H1 (cell line): Measurements from ENCODE around the gene BBX. TPM values are rescaled to one million over a fixed set of nuclear protein-coding genes. Genes with fewer than 3 reads are reported as not detected.

Source experiments
- CTCF ChIA-PET: fragments of 300-600 bp; sonication (Branson Sonifier 250); formaldehyde crosslinking; loops from one replicate; lab custom pipeline; 2021; ENCODE audit not compliant: partially characterized antibody; lab: Charles Lee
- POLR2A ChIA-PET: fragments of 300-600 bp; sonication (Branson Sonifier 250); formaldehyde crosslinking; loops from one replicate; lab custom pipeline; 2021; ENCODE audit warnings: inconsistent platforms; ENCODE audit not compliant: partially characterized antibody; lab: Charles Lee
- DNase-seq, 2 experiments: peaks; one replicate each; pipeline versions ENCODE4 v3.0.0 to v3.0.0-alpha.2; 2010 to 2022; ENCODE audit warnings: low spot score in 2 of 2, low read depth in 1 of 2, mixed read lengths in 1 of 2
- FAIRE-seq: peaks from 2 replicates; lab custom pipeline; 2011; peaks lifted over from hg19 to GRCh38; lab: Jason Lieb, UNC
- H2AFZ ChIP-seq: 2 replicates; pipeline ENCODE4 v1.8.1; 2012; ENCODE audit warnings: low read length, inconsistent platforms
- H2AK5ac ChIP-seq: 2 replicates; pipeline ENCODE4 v1.6.1; 2013; ENCODE audit warnings: low read depth, low read length
- H2BK120ac ChIP-seq: replicated peaks from 2 replicates; pipeline ENCODE3; 2013; ENCODE audit warnings: low read depth, low read length, inconsistent platforms
- H2BK12ac ChIP-seq: 2 replicates; pipeline ENCODE4 v1.6.1; 2013; ENCODE audit warnings: low read depth, low read length
- H2BK15ac ChIP-seq: 2 replicates; pipeline ENCODE4 v1.6.1; 2013; ENCODE audit warnings: low read length
- H2BK20ac ChIP-seq: 2 replicates; pipeline ENCODE4 v1.6.1; 2013; ENCODE audit warnings: low read length
- H2BK5ac ChIP-seq: 2 replicates; pipeline ENCODE4 v1.6.1; 2013; ENCODE audit warnings: low read depth, low read length
- H3K14ac ChIP-seq: 2 replicates; pipeline ENCODE4 v1.6.1; 2013; ENCODE audit warnings: inconsistent platforms; ENCODE audit not compliant: insufficient read length
- H3K18ac ChIP-seq: 2 replicates; pipeline ENCODE4 v1.6.1; 2013; ENCODE audit warnings: low read length; ENCODE audit errors: extremely low read depth
- H3K23ac ChIP-seq: 2 replicates; pipeline ENCODE4 v1.6.1; 2013; ENCODE audit warnings: inconsistent platforms; ENCODE audit not compliant: insufficient read length
- H3K23me2 ChIP-seq: 2 replicates; pipeline ENCODE4 v1.6.1; 2013; ENCODE audit warnings: low read depth, low read length
- H3K27ac ChIP-seq: 2 replicates; pipeline ENCODE4 v1.6.1; 2011; ENCODE audit warnings: low read depth, low read length, inconsistent platforms
- H3K27me3 ChIP-seq, 4 experiments: replicated peaks in 1 of 4; 1 replicate in 1 of 4; 2 replicates in 3 of 4; pipeline versions ENCODE4 v1.6.1 to v1.8.1; 2011 to 2013; ENCODE audit warnings: low read length in 3 of 4, mild to moderate bottlenecking in 3 of 4, inconsistent platforms in 2 of 4, mixed read lengths in 2 of 4, moderate library complexity in 1 of 4; ENCODE audit not compliant: control insufficient read depth in 3 of 4, insufficient read depth in 3 of 4; ENCODE audit errors: extremely low read depth in 1 of 4
- H3K36me3 ChIP-seq, 4 experiments: 2 replicates each; pipeline versions ENCODE4 v1.6.1 to v1.8.1; 2011 to 2013; ENCODE audit warnings: mild to moderate bottlenecking in 4 of 4, low read length in 3 of 4, moderate library complexity in 2 of 4, control low read depth in 1 of 4, inconsistent platforms in 1 of 4; ENCODE audit not compliant: insufficient read depth in 4 of 4, control insufficient read depth in 2 of 4
- H3K4ac ChIP-seq: replicated peaks from 2 replicates; pipeline ENCODE3; 2013; ENCODE audit warnings: low read length, low read depth, mixed read lengths, inconsistent platforms; ENCODE audit not compliant: insufficient read length
- H3K4me1 ChIP-seq, 4 experiments: replicated peaks in 1 of 4; 1 replicate in 1 of 4; 2 replicates in 3 of 4; pipeline versions ENCODE4 v1.6.1 to v1.8.1; 2011 to 2013; ENCODE audit warnings: low read length in 3 of 4, inconsistent platforms in 2 of 4, mixed read lengths in 1 of 4; ENCODE audit not compliant: insufficient read depth in 4 of 4, control insufficient read depth in 3 of 4
- H3K4me2 ChIP-seq, 2 experiments: 2 replicates each; pipeline versions ENCODE4 v1.6.1 to v1.8.1; 2011 to 2013; ENCODE audit warnings: low read depth in 2 of 2, low read length in 2 of 2, control low read depth in 1 of 2, inconsistent platforms in 1 of 2, mild to moderate bottlenecking in 1 of 2; ENCODE audit not compliant: insufficient read depth in 1 of 2
- H3K4me3 ChIP-seq, 4 experiments: fragments of 200-600, 300-600 bp in 1 of 4; sonication (generic), shearing (Covaris generic), sonication (Bioruptor Twin) in 1 of 4; 2 replicates each; pipeline versions ENCODE4 v1.5.1 to v1.8.1; 2011 to 2016; ENCODE audit warnings: low read length in 4 of 4, low read depth in 3 of 4, control low read depth in 2 of 4, inconsistent platforms in 2 of 4, mild to moderate bottlenecking in 2 of 4, mixed read lengths in 1 of 4, moderate library complexity in 1 of 4; ENCODE audit not compliant: insufficient read depth in 2 of 4; ENCODE audit errors: extremely low read depth in 1 of 4
- H3K56ac ChIP-seq: replicated peaks from 2 replicates; pipeline ENCODE3; 2013; ENCODE audit warnings: low read depth, mild to moderate bottlenecking, mixed read lengths, low read length, inconsistent platforms; ENCODE audit not compliant: insufficient read length
- H3K79me1 ChIP-seq: 2 replicates; pipeline ENCODE4 v1.6.1; 2013; ENCODE audit warnings: low read depth, low read length, control low read depth
- H3K79me2 ChIP-seq, 2 experiments: 2 replicates each; pipeline versions ENCODE4 v1.6.1 to v1.8.1; 2012 to 2013; ENCODE audit warnings: low read length in 2 of 2, mild to moderate bottlenecking in 2 of 2, inconsistent platforms in 1 of 2; ENCODE audit not compliant: insufficient read depth in 2 of 2, control insufficient read depth in 1 of 2
- H3K9ac ChIP-seq, 4 experiments: replicated peaks in 1 of 4; 1 replicate in 1 of 4; 2 replicates in 3 of 4; pipeline versions ENCODE4 v1.6.1 to v1.8.1; 2011 to 2013; ENCODE audit warnings: low read depth in 3 of 4, low read length in 3 of 4, control low read depth in 2 of 4, mild to moderate bottlenecking in 2 of 4, moderate library complexity in 2 of 4, inconsistent platforms in 1 of 4; ENCODE audit errors: extremely low read depth in 1 of 4
- H3K9me3 ChIP-seq, 2 experiments: 2 replicates each; pipeline versions ENCODE4 v1.6.1 to v1.8.1; 2012 to 2013; ENCODE audit warnings: mild to moderate bottlenecking in 2 of 2, moderate library complexity in 2 of 2, control low read depth in 1 of 2, inconsistent platforms in 1 of 2, low read depth in 1 of 2, low read length in 1 of 2, mixed read lengths in 1 of 2; ENCODE audit not compliant: insufficient read depth in 2 of 2
- H4K20me1 ChIP-seq, 2 experiments: replicated peaks in 1 of 2; 2 replicates each; pipeline versions ENCODE3 to v1.8.1; 2011 to 2013; ENCODE audit warnings: inconsistent platforms in 2 of 2, low read length in 2 of 2, mild to moderate bottlenecking in 1 of 2; ENCODE audit not compliant: insufficient read depth in 2 of 2, control insufficient read depth in 1 of 2
- H4K5ac ChIP-seq: 2 replicates; pipeline ENCODE4 v1.6.1; 2013; ENCODE audit warnings: low read length, low read depth, mixed read lengths, inconsistent platforms; ENCODE audit not compliant: insufficient read length
- H4K8ac ChIP-seq: 2 replicates; pipeline ENCODE4 v1.8.0; 2013; ENCODE audit warnings: mild to moderate bottlenecking, moderate library complexity, low read length, inconsistent platforms; ENCODE audit not compliant: insufficient read depth; ENCODE audit errors: extremely low read depth
- H4K91ac ChIP-seq: replicated peaks from 2 replicates; pipeline ENCODE3; 2013; ENCODE audit warnings: low read length, mixed read lengths, inconsistent platforms; ENCODE audit not compliant: insufficient read length
- BACH1 ChIP-seq: IDR thresholded peaks from 2 replicates; pipeline ENCODE4 v1.6.1; 2012; ENCODE audit warnings: low read length, improper control_type of control experiment
- CBX5 ChIP-seq: fragments of 300-800, 300-1000 bp; sonication (generic); IDR thresholded peaks from 2 replicates; pipeline ENCODE4 v1.7.1; 2016; ENCODE audit warnings: antibody characterized with exemption, low read length, low read depth
- CEBPB ChIP-seq: IDR thresholded peaks from 2 replicates; pipeline ENCODE4 v1.6.1; 2012; ENCODE audit warnings: low read depth, low read length
- JUND ChIP-seq: IDR thresholded peaks from 2 replicates; pipeline ENCODE4 v1.6.1; 2011; ENCODE audit warnings: mild to moderate bottlenecking, improper control_type of control experiment, low read length
- KDM4A ChIP-seq: IDR thresholded peaks from one replicate; pipeline ENCODE4 v1.7.1; 2012; ENCODE audit warnings: low read depth, mild to moderate bottlenecking, moderate library complexity, low read length, inconsistent platforms; ENCODE audit not compliant: severe bottlenecking
- MAX ChIP-seq: IDR thresholded peaks from 2 replicates; pipeline ENCODE4 v1.6.1; 2012; ENCODE audit warnings: inconsistent platforms
- RFX5 ChIP-seq: IDR thresholded peaks from 2 replicates; pipeline ENCODE4 v1.6.1; 2011; ENCODE audit warnings: low read depth, low read length, improper control_type of control experiment, borderline replicate concordance
- RNF2 ChIP-seq: fragments of 200-900, 300-1000 bp; sonication (generic); IDR thresholded peaks from 2 replicates; pipeline ENCODE4 v1.7.1; 2016; ENCODE audit warnings: borderline replicate concordance, low read depth, mild to moderate bottlenecking, antibody characterized with exemption, low read length; ENCODE audit not compliant: poor library complexity, severe bottlenecking; ENCODE audit errors: missing control alignments
- SUZ12 ChIP-seq: fragments of 200-600 bp; sonication (generic); IDR thresholded peaks from 2 replicates; pipeline ENCODE4 v1.6.1; 2012; ENCODE audit warnings: mild to moderate bottlenecking, inconsistent platforms, low read length, moderate library complexity, mixed read lengths
- TCF12 ChIP-seq: IDR thresholded peaks from 2 replicates; pipeline ENCODE4 v1.6.1; 2011; ENCODE audit warnings: low read depth, mild to moderate bottlenecking, low read length
- WGBS, 2 experiments: shearing (Covaris generic) in 1 of 2; methylation state at CpG; one replicate each; pipeline versions ENCODE4 v1.1.6 to v1.1.7; 2013 to 2015; ENCODE audit warnings: low lambda C conversion rate in 2 of 2, mixed read lengths in 2 of 2, inconsistent platforms in 1 of 2, low coverage in 1 of 2, missing lambda C conversion rate in 1 of 2; ENCODE audit not compliant: insufficient replicate concordance in 2 of 2, insufficient coverage in 1 of 2, insufficient read length in 1 of 2; ENCODE audit errors: extremely low coverage in 1 of 2, missing lambda C conversion rate in 1 of 2; 5-methylcytosine and 5-hydroxymethylcytosine counted together
- polyA plus RNA-seq, 7 experiments: library from polyadenylated mRNA; depleted of rRNA in 3 of 7; stranded (reverse) in 5 of 7; unstranded in 2 of 7; fragments of >200 nt in 5 of 7; fragments of 200-250 nt in 2 of 7; gene quantifications; 1 replicate in 5 of 7; 2 replicates in 1 of 7; 4 replicates in 1 of 7; pipeline versions ENCODE4 v1.2.1 to v1.2.3, GENCODE V29; 2011 to 2013; ENCODE audit warnings: missing spikeins in 2 of 7, mixed read lengths in 2 of 7
- total RNA-seq: library from RNA; stranded (reverse); fragmentation: NEBNext Ultra II Directional; extraction: Animal tissue kit (Norgen Biotek cat#: 25700); gene quantifications from 2 replicates; pipeline ENCODE4 v1.2.1, GENCODE V29; 2021
- TF ChIP-seq, protein P1 (sequence below): IDR thresholded peaks from 2 replicates; pipeline ENCODE4 v1.6.1; 2011; ENCODE audit warnings: low read depth, mild to moderate bottlenecking, low read length; ENCODE audit not compliant: insufficient read depth
- TF ChIP-seq, protein P2 (sequence below): IDR thresholded peaks from 2 replicates; pipeline ENCODE4 v1.6.1; 2011; ENCODE audit warnings: low read length, improper control_type of control experiment

Gene BBX
- total and polyA plus RNA-seq, 2 of the 8 experiments (the other 6 are each of a cell fraction or from before 2014, with no cell fraction given), result 11.0 to 42.5 TPM

- H2BK5ac ChIP-seq, result no peak overlapping the region
- H2BK12ac ChIP-seq, result no peak overlapping the region
- FAIRE-seq, result no peak
- H3K23me2 ChIP-seq, result no peaks in the 10 kb centered on the region
- H3K4me1 ChIP-seq, result peaks cover 0 to 2% (median 1%) of the 10 kb centered on the region in 4 experiments; a peak in 1 of 7 replicates
- no peak overlapping the region for H3K23ac ChIP-seq
- no peak overlapping the region for H2AFZ ChIP-seq
- no peak overlapping the region for H2AK5ac ChIP-seq
- no peak for DNase-seq
- WGBS, 2 experiments, result 95% methylated on average over 4 of the region's 4 CpGs; no CpG with 5 or more reads in 1 of the 2 experiments
- no peak overlapping the region for H3K14ac ChIP-seq
- no peak overlapping the region for H3K9ac ChIP-seq
- H3K4me3 ChIP-seq, result no peak overlapping the region
- H3K27ac ChIP-seq, result no peak overlapping the region
- peaks cover 0 to 2% of the 10 kb centered on the region in 2 experiments for H4K20me1 ChIP-seq
- H2BK20ac ChIP-seq, result no peak overlapping the region
- ChIA-PET POLR2A (no interaction called here), CTCF (interaction anchor here (1.2 to 6.7 kb wide), 3 partner anchors 14 to 49 kb away, joined by 3 to 37 read pairs (median 14); no protein-coding TSS in a partner anchor)
- no peak overlapping the region for H2BK120ac ChIP-seq
- no peak overlapping the region for H4K8ac ChIP-seq
- H4K91ac ChIP-seq, result no peak overlapping the region
- no peak overlapping the region for H3K18ac ChIP-seq
- no peak overlapping the region for H3K4ac ChIP-seq
- H3K4me2 ChIP-seq, result no peak overlapping the region
- H4K5ac ChIP-seq, result no peak overlapping the region
- no peaks in the 10 kb centered on the region for H3K27me3 ChIP-seq
- no peaks in the 10 kb centered on the region for H3K79me1 ChIP-seq
- H2BK15ac ChIP-seq, result no peak overlapping the region
- H3K56ac ChIP-seq, result no peak overlapping the region
- H3K9me3 ChIP-seq, result no peaks in the 10 kb centered on the region
- no peaks in the 10 kb centered on the region for H3K79me2 ChIP-seq
- H3K36me3 ChIP-seq, result peaks cover 2 to 10% (median 5%) of the 10 kb centered on the region in 4 experiments; a peak in 4 of 8 replicates
- TF ChIP-seq, protein P1, sequence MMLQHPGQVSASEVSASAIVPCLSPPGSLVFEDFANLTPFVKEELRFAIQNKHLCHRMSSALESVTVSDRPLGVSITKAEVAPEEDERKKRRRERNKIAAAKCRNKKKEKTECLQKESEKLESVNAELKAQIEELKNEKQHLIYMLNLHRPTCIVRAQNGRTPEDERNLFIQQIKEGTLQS, result no peak
- TF ChIP-seq RNF2 (no peak), KDM4A (no peak), SUZ12 (no peak), TCF12 (no peak), JUND (no peak), CBX5 (no peak), MAX (no peak), RFX5 (no peak), CEBPB (no peak), BACH1 (no peak)
- TF ChIP-seq, protein P2, sequence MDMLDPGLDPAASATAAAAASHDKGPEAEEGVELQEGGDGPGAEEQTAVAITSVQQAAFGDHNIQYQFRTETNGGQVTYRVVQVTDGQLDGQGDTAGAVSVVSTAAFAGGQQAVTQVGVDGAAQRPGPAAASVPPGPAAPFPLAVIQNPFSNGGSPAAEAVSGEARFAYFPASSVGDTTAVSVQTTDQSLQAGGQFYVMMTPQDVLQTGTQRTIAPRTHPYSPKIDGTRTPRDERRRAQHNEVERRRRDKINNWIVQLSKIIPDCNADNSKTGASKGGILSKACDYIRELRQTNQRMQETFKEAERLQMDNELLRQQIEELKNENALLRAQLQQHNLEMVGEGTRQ, result no peak
Measured at GRCh38 chr3:107727102-107727501, 204.3 kb downstream of the BBX start.
